ENCODE measurements around the gene TYROBP. TPM values are rescaled to one million over a fixed set of nuclear protein-coding genes. Genes with fewer than 3 reads are reported as not detected.

TYROBP gene
- total and polyA plus RNA-seq, 2 of the 4 experiments (the other 2 are of a cell fraction), result not detected

GRCh38 chr19:35931874-35932202 lies 23.7 kb upstream of the TYROBP start:
- Histone ChIP-seq H2AK5ac (ENCODE audit: low read depth, low read length) (no peak overlapping the region), H2BK15ac (ENCODE audit: low read depth, low read length) (no peak overlapping the region), H4K91ac (ENCODE audit: insufficient read depth, low read depth, low read length) (no peak overlapping the region), H2AK9ac (replicated peaks; ENCODE audit: low read depth, low read length, poor library complexity) (peak overlapping the region; percentile 93), H3K18ac (ENCODE audit: low read depth, low read length) (no peak overlapping the region), H3K4me2 (ENCODE audit: low read depth, low read length) (no peak overlapping the region), H3K4me3 (ENCODE audit: insufficient read depth, low read depth, low read length) (no peak overlapping the region), H3K9me3 (ENCODE audit: control insufficient read depth, insufficient read depth, low read length) (no peaks in the 10 kb centered on the region), H3K9ac (ENCODE audit: low read depth, low read length) (no peak overlapping the region), H2BK5ac (ENCODE audit: low read depth, low read length, poor library complexity, severe bottlenecking) (no peak overlapping the region), H4K5ac (ENCODE audit: low read depth, low read length) (no peak overlapping the region), H4K20me1 (ENCODE audit: insufficient read depth, low read length) (no peaks in the 10 kb centered on the region), H3K9me1 (ENCODE audit: insufficient read depth, low read length) (no peaks in the 10 kb centered on the region), H3K56ac (ENCODE audit: extremely low read depth, insufficient read depth, low read length) (no peak overlapping the region), H3K79me1 (ENCODE audit: low read depth in 1 of 2, low read length in 2 of 2) (peaks cover 8 to 10% of the 10 kb centered on the region in 2 experiments; a peak in 3 of 4 replicates), H3K23ac (ENCODE audit: low read depth, low read length) (no peak overlapping the region), H3K4ac (ENCODE audit: low read depth, low read length) (no peak overlapping the region), H3K4me1 (ENCODE audit: control insufficient read depth, insufficient read depth, low read length) (peaks cover 4% of the 10 kb centered on the region; the same call in 1 of the 2 replicates), H3K27me3 (ENCODE audit: control insufficient read depth, insufficient read depth, low read length) (no peaks in the 10 kb centered on the region), H2BK120ac (ENCODE audit: low read depth, low read length) (no peak overlapping the region), H3K27ac (ENCODE audit: insufficient read depth, low read length) (no peak overlapping the region), H2BK20ac (ENCODE audit: low read depth, low read length) (no peak overlapping the region), H4K8ac (ENCODE audit: low read depth in 2 of 2, low read length in 2 of 2) (no peak overlapping the region), H2AFZ (replicated peaks; ENCODE audit: low read length, poor library complexity) (peak overlapping the region; percentile 93), H3K36me3 (ENCODE audit: control insufficient read depth, insufficient read depth, low read length) (no peaks in the 10 kb centered on the region), H3K14ac (replicated peaks; ENCODE audit: low read depth, low read length) (no peak overlapping the region)
- dilution Hi-C loops (cut with HindIII; ENCODE audit: low sequenced_read_pairs, unreplicated experiment), result no loop called here
- ChIA-PET CTCF (interaction anchor here (1.0 to 1.5 kb wide), 3 partner anchors 10 to 49 kb away, joined by 3 to 6 read pairs (median 4); no protein-coding TSS in a partner anchor), POLR2A (ENCODE audit: unreplicated experiment) (interaction anchor here (0.6 kb wide), 1 partner anchor 10 kb away, joined by 3 read pairs; no protein-coding TSS in a partner anchor)
- no peak for ATAC-seq (ENCODE audit: low read depth)
- in situ Hi-C loops (cut with MboI; ENCODE audit: low sequenced_read_pairs), result loop anchor here (5.0 kb wide), 1 partner anchor 45 kb away; no protein-coding TSS in a partner anchor
- DNase-seq, result no peak
- WGBS, 2 experiments (ENCODE audit: extremely low coverage in 2 of 2, insufficient read length in 1 of 2), result 0% methylated on average over 6 of the region's 9 CpGs; no CpG with 5 or more reads in 1 of the 2 experiments
- TF ChIP-seq RAD21 (IDR thresholded peaks at IDR 0.05; ENCODE audit: low read length) (no peak), USF2 (IDR thresholded peaks at IDR 0.05; ENCODE audit: low read depth, low read length) (no peak), CTCF (conservative IDR thresholded peaks at IDR 0.05; ENCODE audit: low read depth, low read length) (no peak), MAZ (IDR thresholded peaks at IDR 0.05; ENCODE audit: borderline replicate concordance, low read depth, low read length) (no peak), CEBPB (IDR thresholded peaks at IDR 0.05; ENCODE audit: low read depth, low read length) (no peak), CHD1 (IDR thresholded peaks at IDR 0.05; ENCODE audit: low read depth, low read length) (no peak), FOS (IDR thresholded peaks at IDR 0.05; ENCODE audit: low read depth, low read length) (no peak), MXI1 (IDR thresholded peaks at IDR 0.05; ENCODE audit: borderline replicate concordance, low read depth, low read length) (no peak), BHLHE40 (IDR thresholded peaks at IDR 0.05; ENCODE audit: low read depth, low read length) (no peak), NFE2L2 (IDR thresholded peaks at IDR 0.05; ENCODE audit: low read depth, low read length) (no peak), POLR2A (IDR thresholded peaks at IDR 0.05; ENCODE audit: low read depth, low read length) (no peak), RCOR1 (IDR thresholded peaks at IDR 0.05; ENCODE audit: insufficient replicate concordance, low read length) (no peak), RFX5 (IDR thresholded peaks at IDR 0.05; ENCODE audit: low read depth, low read length) (no peak), ELK1 (IDR thresholded peaks at IDR 0.05; ENCODE audit: borderline replicate concordance, low read depth, low read length) (no peak), MAFK (IDR thresholded peaks at IDR 0.05; ENCODE audit: low read depth, low read length) (no peak), SMC3 (IDR thresholded peaks at IDR 0.05; ENCODE audit: low read depth, low read length) (no peak)
- BruUV-seq (replicated peaks), result no TSS peak
- intact Hi-C loops (cut with micrococcal nuclease), result loop anchor here (1.0 to 5.0 kb wide), 4 partner anchors 33 to 215 kb away; partner anchors contain the start of genes HSPB6 and PROSER3
